CD1c-positive myeloid dendritic cell (primary cell): ENCODE measurements around the gene OSMR.

Experiments used
- DNase-seq: peaks from one replicate; pipeline ENCODE4 v3.0.0-alpha.2; 2016; ENCODE audit errors: extremely low spot score

The OSMR gene

GRCh38 chr5:38926121-38926520, 80.3 kb downstream of the OSMR start:
- no peak for DNase-seq

DNA sequence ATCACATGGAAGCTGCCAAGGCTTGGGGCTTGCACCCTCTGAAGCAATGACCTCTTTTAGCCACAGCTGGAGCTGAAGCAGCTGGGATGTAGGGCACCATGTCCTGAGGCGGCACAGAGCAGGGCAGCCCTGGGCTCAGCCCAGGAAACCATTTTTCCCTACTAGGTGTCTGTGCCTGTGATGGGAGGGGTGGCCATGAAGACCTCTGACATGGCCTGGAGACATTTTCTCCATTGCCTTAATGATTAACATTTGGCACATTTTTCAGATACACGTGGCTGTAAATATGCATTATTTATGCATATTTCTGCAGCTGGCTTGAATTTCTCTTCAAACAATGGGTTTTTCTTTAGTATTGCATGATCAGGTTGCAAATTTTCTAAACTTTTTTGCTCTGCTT, 81.7 kb downstream of the OSMR start:
- DNase-seq, result no peak

- no peak for DNase-seq
Measured at GRCh38 chr5:38929838-38930237, 84.0 kb downstream of the OSMR start.

DNA sequence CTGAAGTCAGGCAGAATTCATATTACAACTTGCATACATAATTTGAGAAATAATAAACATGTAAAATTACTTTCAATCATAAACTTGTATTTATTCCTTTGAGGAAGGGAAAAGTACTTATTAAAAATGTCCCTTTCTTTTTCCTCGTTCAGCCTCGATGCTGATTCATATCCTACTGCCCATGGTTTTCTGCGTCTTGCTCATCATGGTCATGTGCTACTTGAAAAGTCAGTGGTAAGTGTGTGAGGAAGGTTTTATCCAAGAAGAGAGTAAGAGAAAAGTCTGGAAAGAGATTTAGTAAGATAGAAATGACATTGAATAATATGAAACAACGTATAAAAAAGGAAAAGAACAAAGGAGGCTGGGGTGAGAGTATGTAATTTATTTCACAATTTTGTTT, 85.9 kb downstream of the OSMR start:
- DNase-seq, result no peak

- DNase-seq, result no peak
Measured at GRCh38 chr5:38932854-38933408, 87.1 kb downstream of the OSMR start.

GRCh38 chr5:38935437-38935836, 89.6 kb downstream of the OSMR start:
- DNase-seq, result no peak

DNA sequence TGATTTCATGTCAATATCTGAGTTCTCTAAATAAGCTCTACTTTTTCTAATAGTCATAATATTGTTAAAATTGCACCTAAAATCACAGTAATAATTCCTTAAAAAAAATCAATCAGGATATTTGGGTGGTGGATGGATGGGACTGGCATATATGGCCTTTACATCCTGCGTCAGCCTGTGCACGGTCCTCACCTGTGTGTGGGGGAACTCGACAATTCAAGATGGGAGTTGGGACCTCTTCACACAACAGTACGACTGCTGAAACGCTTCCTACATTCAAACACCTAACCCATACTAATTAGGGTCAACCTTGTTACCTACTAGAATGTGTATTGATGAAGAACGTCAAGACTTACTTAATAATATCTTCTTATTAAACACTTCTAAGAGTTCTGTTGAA, 90.5 kb downstream of the OSMR start:
- DNase-seq, result no peak

DNA sequence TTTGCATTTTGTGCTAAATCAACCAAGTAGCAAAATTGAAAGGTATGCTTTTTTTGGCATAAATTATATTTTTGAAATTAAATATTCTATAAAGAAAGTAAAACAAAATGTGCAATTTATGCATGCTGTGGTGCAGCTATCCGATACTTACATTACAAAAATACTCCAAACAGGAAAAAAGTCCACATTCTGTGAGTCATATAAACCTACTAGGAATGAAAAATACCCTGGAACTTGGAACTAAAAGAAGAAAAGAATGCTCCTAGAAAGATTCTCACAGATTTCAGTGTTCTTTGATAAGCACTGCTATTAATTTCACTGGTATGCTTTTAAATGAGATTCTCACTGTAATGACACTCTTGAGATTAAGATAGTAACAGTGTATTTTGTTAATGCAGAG, 92.6 kb downstream of the OSMR start:
- DNase-seq, result no peak

DNA sequence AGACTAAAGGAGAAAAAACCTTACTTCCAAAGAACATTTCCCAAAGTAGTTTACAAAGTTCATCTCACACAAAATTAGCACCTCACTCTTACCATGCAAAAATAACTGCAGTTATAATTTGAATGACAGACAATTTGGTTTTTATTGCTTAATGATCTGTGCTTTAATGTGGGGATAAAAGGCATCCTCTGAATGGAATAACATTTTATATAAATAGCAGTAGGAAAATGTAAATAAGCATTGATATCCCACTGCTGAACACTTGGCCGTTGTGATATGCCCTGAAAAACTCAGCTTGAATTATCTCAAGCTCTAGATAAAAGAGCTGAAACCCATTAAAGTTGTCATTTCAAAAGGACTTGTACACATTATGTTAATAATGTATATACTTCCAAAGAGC, 93.2 kb downstream of the OSMR start:
- no peak for DNase-seq

GRCh38 chr5:38940230-38940858, 94.5 kb downstream of the OSMR start:
- DNase-seq, result no peak

GRCh38 chr5:38941912-38942311, 96.1 kb downstream of the OSMR start:
- no peak for DNase-seq

- DNase-seq, result no peak
Measured at GRCh38 chr5:38944282-38944681, 98.5 kb downstream of the OSMR start.

- no peak for DNase-seq
Measured at GRCh38 chr5:38948501-38948900, 102.7 kb downstream of the OSMR start.

DNA sequence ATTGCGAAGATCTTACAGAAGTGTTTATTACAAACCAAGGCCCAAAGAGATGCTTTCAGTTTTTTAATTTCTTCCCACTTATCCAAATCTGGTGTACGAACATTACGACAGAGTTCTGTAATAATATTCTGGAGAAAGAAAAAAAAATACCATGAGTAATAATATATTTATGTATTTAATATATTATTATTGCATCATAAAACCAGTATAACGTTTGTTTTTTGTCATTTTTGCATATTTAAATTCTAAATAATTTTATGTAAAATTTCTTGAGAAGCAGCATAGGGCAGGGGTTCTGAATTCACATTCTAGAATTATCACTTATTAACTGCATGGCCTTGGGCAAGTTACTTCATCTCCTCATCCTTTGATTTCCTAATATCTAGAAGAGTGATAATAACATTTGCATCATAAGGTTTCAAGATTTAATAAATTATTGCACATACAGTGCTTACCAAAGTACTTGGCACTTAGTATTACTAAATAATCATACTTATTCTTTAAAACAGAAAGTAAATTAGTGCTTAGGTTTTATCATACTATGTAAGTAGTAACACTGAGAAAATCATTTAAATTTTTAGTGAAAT, 107.7 kb downstream of the OSMR start:
- no peak for DNase-seq

DNA sequence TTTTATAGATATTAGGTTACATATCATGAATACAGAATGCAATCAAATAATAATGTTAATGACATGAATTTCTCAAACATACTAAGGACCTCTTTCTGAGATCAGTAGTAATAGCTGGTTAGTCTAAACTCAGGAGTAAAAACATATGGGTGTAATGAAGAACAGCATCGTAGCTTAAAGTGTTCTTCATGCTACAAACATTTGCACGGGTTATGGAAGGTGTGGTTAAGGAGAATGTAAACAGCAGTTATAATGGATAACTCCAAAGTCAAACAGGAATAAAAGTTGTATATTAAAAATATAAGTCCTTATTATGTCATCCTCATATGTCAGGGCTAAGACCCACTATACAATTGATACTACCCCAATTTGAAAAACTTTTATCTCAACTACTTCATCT, 115.9 kb downstream of the OSMR start:
- DNase-seq, result no peak

DNA sequence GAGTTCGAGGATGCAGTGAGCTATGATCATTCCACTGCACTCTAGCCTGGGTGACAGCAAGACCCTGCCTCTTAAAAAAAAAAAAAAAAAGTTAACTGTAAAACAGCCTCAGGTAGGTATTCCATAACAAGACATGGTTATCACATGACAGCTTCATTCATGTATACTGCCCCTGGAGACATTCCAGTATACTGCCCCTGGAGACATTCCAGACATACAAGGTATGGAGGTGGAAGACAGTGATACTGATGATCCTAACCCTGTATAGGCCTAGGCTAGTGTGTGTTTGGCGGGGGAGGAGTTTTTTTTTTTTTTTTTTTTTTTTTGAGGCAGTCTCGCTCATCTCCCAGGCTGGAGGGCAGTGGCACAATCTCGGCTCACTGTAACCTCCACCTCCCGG, 122.9 kb downstream of the OSMR start:
- DNase-seq, result no peak

DNA sequence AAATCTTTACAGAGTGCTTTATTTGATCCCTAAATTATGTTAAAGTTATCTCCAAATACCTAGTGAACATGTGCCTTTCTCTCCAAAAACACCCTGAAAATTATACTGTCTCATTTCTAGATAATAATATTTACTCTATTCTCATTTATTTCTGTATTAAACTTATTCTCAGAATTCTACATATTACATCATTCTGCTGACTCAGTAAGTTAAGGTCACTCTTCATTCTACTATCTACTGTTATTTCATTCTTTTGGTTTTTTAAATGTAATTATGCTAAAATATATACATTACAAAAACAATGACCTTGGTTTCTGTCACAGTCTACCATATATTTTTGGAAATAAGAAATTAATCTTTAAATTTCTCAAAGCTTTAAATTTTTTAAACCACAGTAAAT, 132.2 kb downstream of the OSMR start:
- DNase-seq, result no peak

- no peak for DNase-seq
Measured at GRCh38 chr5:38979535-38979934, 133.7 kb downstream of the OSMR start.
